Measurements from ENCODE around the gene IQCC.

IQCC gene

GRCh38 chr1:32221980-32222755 is 16.7 kb downstream of the IQCC start, which contains the start of the genes EIF3I and TMEM234:
EIF3I (plus strand) TSS chr1:32222407; CDS start chr1:32222442, 35 bp downstream.
TMEM234 (minus strand) TSS chr1:32222353; CDS start chr1:32222322, 31 bp downstream.
- peak; percentile 79 to 86 for DNase-seq (ENCODE audit: low read depth in 1 of 2, low spot score in 1 of 2)

GRCh38 chr1:32223683-32224082 is 18.2 kb downstream of the IQCC start:
- no peak for DNase-seq (ENCODE audit: low read depth in 1 of 2, low spot score in 1 of 2)

- no peak for DNase-seq (ENCODE audit: low read depth in 1 of 2, low spot score in 1 of 2)
These were observed 18.8 kb downstream of the IQCC start for GRCh38 chr1:32224285-32224684.

GRCh38 chr1:32228771-32229170 is 23.3 kb downstream of the IQCC start:
- DNase-seq (ENCODE audit: low read depth in 1 of 2, low spot score in 1 of 2), result no peak

- DNase-seq (ENCODE audit: low read depth in 1 of 2, low spot score in 1 of 2), result no peak
These were observed 26.5 kb downstream of the IQCC start for GRCh38 chr1:32231843-32232432.

GRCh38 chr1:32232558-32233304 is 27.3 kb downstream of the IQCC start:
- no peak for DNase-seq (ENCODE audit: low read depth in 1 of 2, low spot score in 1 of 2)

GRCh38 chr1:32234792-32235191 is 29.3 kb downstream of the IQCC start:
- DNase-seq (ENCODE audit: low read depth in 1 of 2, low spot score in 1 of 2), result no peak

- DNase-seq (ENCODE audit: low read depth in 1 of 2, low spot score in 1 of 2), result no peak
These were observed 33.9 kb downstream of the IQCC start for GRCh38 chr1:32239337-32239736.

- DNase-seq (ENCODE audit: low read depth in 1 of 2, low spot score in 1 of 2), result no peak
These were observed 34.3 kb downstream of the IQCC start for GRCh38 chr1:32239790-32240139.

- peak; percentile 45 to 46 for DNase-seq (ENCODE audit: low read depth in 1 of 2, low spot score in 1 of 2)
These were observed 34.9 kb downstream of the IQCC start for GRCh38 chr1:32240140-32240951.

- DNase-seq (ENCODE audit: low read depth in 1 of 2, low spot score in 1 of 2), result no peak
These were observed 35.7 kb downstream of the IQCC start for GRCh38 chr1:32241001-32241763.

- DNase-seq (ENCODE audit: low read depth in 1 of 2, low spot score in 1 of 2), result no peak
These were observed 36.9 kb downstream of the IQCC start for GRCh38 chr1:32242341-32242851.

- DNase-seq (ENCODE audit: low read depth in 1 of 2, low spot score in 1 of 2), result no peak
These were observed 41.4 kb downstream of the IQCC start, which contains the start of gene FAM167B for GRCh38 chr1:32246888-32247273. FAM167B (plus strand) TSS chr1:32247222; CDS start chr1:32247422, 200 bp downstream.

GRCh38 chr1:32247452-32247851 is 42.0 kb downstream of the IQCC start:
- no peak for DNase-seq (ENCODE audit: low read depth in 1 of 2, low spot score in 1 of 2)

- peak; percentile 57 to 65 for DNase-seq (ENCODE audit: low read depth in 1 of 2, low spot score in 1 of 2)
These were observed 42.8 kb downstream of the IQCC start for GRCh38 chr1:32247983-32248889.

GRCh38 chr1:32249831-32250525 is 44.5 kb downstream of the IQCC start:
- peak; percentile 65 to 67 for DNase-seq (ENCODE audit: low read depth in 1 of 2, low spot score in 1 of 2)

GRCh38 chr1:32250893-32251716 is 45.6 kb downstream of the IQCC start, which contains the start of gene LCK:
LCK (plus strand) TSS chr1:32251265; CDS start chr1:32274330, 23,065 bp downstream.
- DNase-seq (ENCODE audit: low read depth in 1 of 2, low spot score in 1 of 2), result peak; percentile 41 to 43

Data from activated T-helper 1 cell treated with anti-CD3 and anti-CD28 coated beads, Interleukin-2, amount 50 U/mL, for 16 hours (primary cell).